GM13977 (cell line): ENCODE data around the gene ZFAND2B.
"Not testable (repeated sequence)": the region's sequence is repeated elsewhere in the genome, so short reads cannot be mapped to it uniquely, and the experiment has no call there.

Experiments used
- DNase-seq: peaks from one replicate; pipeline ENCODE4 v3.0.0; 2012; ENCODE audit warnings: low spot score
- CTCF ChIP-seq: IDR thresholded peaks from 2 replicates; pipeline ENCODE4 v1.5.1; 2012; ENCODE audit warnings: mild to moderate bottlenecking, control low read depth; ENCODE audit not compliant: insufficient read depth; ENCODE audit errors: extremely low read depth, missing control alignments
- in situ Hi-C: fragments of 300-500 bp; cut with MboI; formaldehyde crosslinking; loops from one replicate; pipeline ENCODE4 v1.12.0; 2022; ENCODE audit warnings: low sequenced_read_pairs, low pct_unique_long_range_greater_than_20kb, mixed read lengths, inconsistent platforms; ENCODE audit not compliant: unreplicated experiment

The ZFAND2B gene

GRCh38 chr2:219186754-219187456, 19.7 kb upstream of the ZFAND2B start:
- DNase-seq = no peak
- in situ Hi-C loops = no loop called here
- no peak for TF ChIP-seq CTCF

GRCh38 chr2:219197388-219197787, 9.2 kb upstream of the ZFAND2B start:
- no peak for DNase-seq
- in situ Hi-C loops = no loop called here
- no peak for TF ChIP-seq CTCF

DNA sequence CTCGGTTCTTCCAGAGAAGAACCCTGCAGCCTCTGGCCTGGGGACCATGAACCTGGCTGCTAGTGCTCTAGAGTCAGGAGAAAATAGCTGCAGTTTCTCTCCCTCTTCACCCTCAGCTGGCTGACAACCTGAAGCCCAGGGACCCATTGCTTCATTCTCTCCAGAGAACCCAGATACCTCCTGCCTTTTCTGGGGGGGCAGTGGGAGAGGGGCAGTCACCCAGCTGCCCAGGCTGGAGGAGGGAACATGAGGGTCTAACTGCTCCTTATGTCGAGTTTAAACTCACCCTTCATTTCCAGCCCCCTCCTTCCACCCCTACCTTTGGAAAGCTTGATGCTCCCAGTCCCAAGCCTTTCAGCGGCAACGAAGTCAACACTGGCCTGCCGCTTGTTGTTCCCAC, 7.6 kb upstream of the ZFAND2B start:
- no peak for TF ChIP-seq CTCF
- no peak for DNase-seq
- in situ Hi-C loops = no loop called here

DNA sequence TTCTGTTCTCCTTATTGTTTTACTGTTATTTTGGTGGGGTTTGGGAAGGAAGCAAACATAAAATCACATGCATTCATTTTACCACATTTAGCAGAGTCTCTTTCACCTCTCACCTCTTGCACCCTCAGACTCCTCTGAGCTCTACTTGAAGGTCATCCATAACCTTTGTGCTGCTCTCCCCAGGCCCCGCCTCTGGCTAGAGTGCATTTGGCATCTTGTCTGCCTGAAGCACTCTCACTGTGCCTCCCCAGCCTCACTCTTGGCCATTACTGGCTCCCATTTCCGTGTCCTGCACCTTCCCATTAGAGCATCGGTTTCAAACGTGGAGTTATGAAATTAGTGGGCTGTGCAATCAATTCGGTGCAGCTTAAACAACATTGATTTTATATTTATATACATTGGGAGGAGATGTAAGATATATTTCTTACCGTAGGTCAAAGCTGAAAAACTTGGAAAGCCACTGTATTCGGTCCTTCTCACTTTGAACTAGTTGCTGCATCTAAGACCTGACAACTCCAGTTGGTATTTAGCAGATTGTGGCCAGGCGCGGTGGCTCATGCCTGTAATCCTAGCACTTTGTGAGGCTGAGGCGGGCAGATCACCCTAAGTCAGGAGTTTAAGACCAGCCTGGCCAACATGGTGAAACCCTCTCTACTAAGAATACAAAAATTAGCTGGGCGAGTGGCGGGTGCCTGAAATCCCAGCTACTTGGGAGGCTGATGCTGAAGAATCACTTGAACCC, 6.9 kb upstream of the ZFAND2B start:
- in situ Hi-C loops = no loop called here
- no peak for TF ChIP-seq CTCF
- DNase-seq = no peak

DNA sequence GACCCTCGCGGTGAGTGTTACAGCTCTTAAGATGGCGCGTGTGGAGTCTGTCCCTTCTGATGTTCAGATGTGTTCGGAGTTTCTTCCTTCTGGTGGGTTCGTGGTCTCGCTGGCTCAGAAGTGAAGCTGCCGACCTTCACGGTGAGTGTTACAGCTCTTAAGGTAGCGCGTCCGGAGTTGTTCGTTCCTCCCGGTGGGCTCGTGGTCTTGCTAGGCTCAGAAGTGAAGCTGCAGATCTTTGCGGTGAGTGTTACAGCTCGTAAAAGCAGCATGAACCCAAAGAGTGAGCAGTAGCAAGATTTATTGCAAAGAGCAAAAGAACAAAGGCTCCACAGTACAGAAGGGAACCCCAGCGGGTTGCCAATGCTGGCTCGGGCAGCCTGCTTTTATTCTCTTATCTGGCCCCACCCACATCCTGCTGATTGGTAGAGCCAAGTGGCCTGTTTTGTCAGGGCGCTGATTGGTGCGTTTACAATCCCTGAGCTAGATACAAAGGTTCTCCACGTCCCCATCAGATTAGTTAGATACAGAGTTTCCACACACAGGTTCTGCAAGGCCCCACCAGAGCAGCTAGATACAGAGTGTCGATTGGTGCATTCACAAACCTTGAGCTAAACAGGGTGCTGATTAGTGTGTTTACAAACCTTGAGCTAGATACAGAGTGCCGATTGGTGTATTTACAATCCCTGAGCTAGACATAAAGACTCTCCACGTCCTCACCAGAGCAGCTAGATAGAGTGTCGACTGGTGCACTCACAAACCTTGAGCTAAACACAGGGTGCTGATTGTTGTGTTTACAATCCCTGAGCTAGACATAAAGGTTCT, 5.9 kb upstream of the ZFAND2B start:
- in situ Hi-C loops, DNase-seq: not testable (repeated sequence)

GRCh38 chr2:219201331-219201730, 5.3 kb upstream of the ZFAND2B start:
- in situ Hi-C loops, DNase-seq: not testable (repeated sequence)

GRCh38 chr2:219204425-219205164, 2.0 kb upstream of the ZFAND2B start:
- TF ChIP-seq CTCF = no peak
- in situ Hi-C loops = loop anchor here (5.0 kb wide), 1 partner anchor 32 kb away; the partner anchor contains the start of gene SLC23A3
- DNase-seq = no peak
